Fibroblast of lung (primary cell): ENCODE results near the gene RABGAP1L.

Source experiments
- CTCF ChIP-seq, 2 donors: IDR thresholded peaks in 1 of 2; conservative IDR thresholded peaks in 1 of 2; 1 replicate in 1 of 2; 2 replicates in 1 of 2; pipeline ENCODE4 v1.5.1; 2011 to 2012; ENCODE audit warnings: low read length in 2 of 2, control low read depth in 1 of 2, inconsistent platforms in 1 of 2, low read depth in 1 of 2, mild to moderate bottlenecking in 1 of 2
- EZH2 ChIP-seq: IDR thresholded peaks from 2 replicates; pipeline ENCODE4 v1.5.1; 2012; ENCODE audit warnings: low read length, control low read depth, mild to moderate bottlenecking; ENCODE audit errors: missing control alignments

GRCh38 chr1:174198202-174198601 is 38.9 kb downstream of the RABGAP1L start:
- TF ChIP-seq CTCF (conservative IDR thresholded peaks at IDR 0.05 in 1 of 2, IDR thresholded peaks at IDR 0.05 in 1 of 2; ENCODE audit: low read depth in 1 of 2, low read length in 2 of 2) (no peak), EZH2 (no peak)
